GM23248 (cell line): Measurements from ENCODE around the gene SRC.

Source experiments
- EZH2 ChIP-seq: fragments of 200-600 bp; sonication (generic); IDR thresholded peaks from 2 replicates; pipeline ENCODE4 v1.6.1; 2018; ENCODE audit warnings: antibody characterized with exemption, mild to moderate bottlenecking; ENCODE audit not compliant: insufficient read depth, poor library complexity, severe bottlenecking
- EZH2phosphoT487 ChIP-seq: fragments of 200-600 bp; sonication (generic); IDR thresholded peaks from 2 replicates; pipeline ENCODE4 v1.6.1; 2018; ENCODE audit warnings: antibody characterized with exemption, moderate library complexity, mild to moderate bottlenecking, low read depth; ENCODE audit not compliant: insufficient read depth

DNA sequence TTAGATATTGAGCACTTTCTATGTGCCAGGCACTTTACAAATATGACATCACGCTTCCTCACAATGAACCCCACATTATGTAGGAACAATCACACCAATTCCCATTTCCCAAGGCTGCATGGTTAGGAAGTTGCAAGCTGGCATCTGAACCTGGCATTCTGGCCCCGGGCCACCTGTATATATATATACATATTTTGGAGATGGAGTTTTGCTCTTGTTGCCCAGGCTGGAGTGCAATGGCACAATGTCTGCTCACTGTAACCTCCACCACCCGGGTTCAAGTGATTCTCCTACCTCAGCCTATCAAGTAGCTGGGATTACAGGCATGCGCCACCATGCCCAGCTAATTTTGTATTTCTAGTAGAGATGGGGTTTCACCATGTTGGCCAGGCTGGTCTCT lies 30.4 kb downstream of the SRC start:
- TF ChIP-seq EZH2 (no peak), EZH2phosphoT487 (no peak)
